HFF-Myc (cell line): Measurements from ENCODE around the gene PSAP.
"Not testable (repeated sequence)": the region's sequence is repeated elsewhere in the genome, so short reads cannot be mapped to it uniquely, and the experiment has no call there.

ENCODE experiments used
- DNase-seq: peaks from one replicate; pipeline ENCODE4 v3.0.0-alpha.2; 2011; ENCODE audit warnings: low read depth; ENCODE audit errors: extremely low read depth
- H3K4me3 ChIP-seq: replicated peaks from 2 replicates; pipeline ENCODE4 v1.5.1; 2011; ENCODE audit warnings: low read depth, mild to moderate bottlenecking, control low read depth, low read length
- CTCF ChIP-seq: IDR thresholded peaks from 2 replicates; pipeline ENCODE4 v1.5.1; 2012; ENCODE audit warnings: mild to moderate bottlenecking, low read depth, low read length, control low read depth; ENCODE audit errors: missing control alignments

Gene PSAP

GRCh38 chr10:71856619-71857018 is 5.6 kb upstream of the PSAP start:
- TF ChIP-seq CTCF, result no peak
- H3K4me3 ChIP-seq, result no peak overlapping the region
- DNase-seq, result no peak

- H3K4me3 ChIP-seq, result no peak overlapping the region
- TF ChIP-seq CTCF, result no peak
- DNase-seq, result no peak
These were observed 3.0 kb upstream of the PSAP start for GRCh38 chr10:71854031-71854430.

- no peak for DNase-seq
- no peak for TF ChIP-seq CTCF
- no peak overlapping the region for H3K4me3 ChIP-seq
These were observed 1.4 kb upstream of the PSAP start for GRCh38 chr10:71852355-71852937.

GRCh38 chr10:71851465-71852095 is 529 bp upstream of the PSAP start:
- not testable (repeated sequence) for DNase-seq
- H3K4me3 ChIP-seq, result peak overlapping the region; percentile 93

GRCh38 chr10:71850021-71850742 is 869 bp downstream of the PSAP start:
- no peak for DNase-seq
- no peak for TF ChIP-seq CTCF
- peak overlapping the region; percentile 93 for H3K4me3 ChIP-seq

GRCh38 chr10:71849461-71849908 is 1.6 kb downstream of the PSAP start:
- TF ChIP-seq CTCF, result no peak
- peak overlapping the region; percentile 93 for H3K4me3 ChIP-seq
- DNase-seq, result no peak
